Bronchial epithelial cell (primary cell): ENCODE measurements around the gene CNRIP1. TPM values are rescaled to one million over a fixed set of nuclear protein-coding genes. Genes with fewer than 3 reads are reported as not detected.

Experiments used
- DNase-seq: peaks from one replicate; pipeline ENCODE4 v3.0.0-alpha.2; 2010; ENCODE audit warnings: low read depth
- FAIRE-seq: peaks from 2 replicates; lab custom pipeline; 2011; peaks lifted over from hg19 to GRCh38; lab: Jason Lieb, UNC
- H3K27me3 ChIP-seq: 2 replicates; pipeline ENCODE4 v1.5.1; 2011; ENCODE audit warnings: low read length; ENCODE audit not compliant: control insufficient read depth, insufficient read depth
- H3K36me3 ChIP-seq: 2 replicates; pipeline ENCODE4 v1.5.1; 2011; ENCODE audit warnings: low read length; ENCODE audit not compliant: control insufficient read depth, insufficient read depth
- H3K4me3 ChIP-seq: 2 replicates; pipeline ENCODE4 v1.5.1; 2011; ENCODE audit warnings: mild to moderate bottlenecking, low read depth, low read length, control low read depth
- total RNA-seq: library from RNA; depleted of rRNA; stranded (reverse); fragments of >200 nt; gene quantifications from 2 replicates; pipeline ENCODE4 v1.2.1, GENCODE V29; 2014
- TF ChIP-seq, protein P1 (sequence below): IDR thresholded peaks from 2 replicates; pipeline ENCODE4 v1.5.1; 2011; ENCODE audit warnings: mild to moderate bottlenecking, moderate library complexity, low read length, control low read depth, inconsistent platforms; ENCODE audit not compliant: insufficient read depth, severe bottlenecking

Gene CNRIP1
- total RNA-seq, 1 donor from 2014 or later = 0.26 TPM

DNA sequence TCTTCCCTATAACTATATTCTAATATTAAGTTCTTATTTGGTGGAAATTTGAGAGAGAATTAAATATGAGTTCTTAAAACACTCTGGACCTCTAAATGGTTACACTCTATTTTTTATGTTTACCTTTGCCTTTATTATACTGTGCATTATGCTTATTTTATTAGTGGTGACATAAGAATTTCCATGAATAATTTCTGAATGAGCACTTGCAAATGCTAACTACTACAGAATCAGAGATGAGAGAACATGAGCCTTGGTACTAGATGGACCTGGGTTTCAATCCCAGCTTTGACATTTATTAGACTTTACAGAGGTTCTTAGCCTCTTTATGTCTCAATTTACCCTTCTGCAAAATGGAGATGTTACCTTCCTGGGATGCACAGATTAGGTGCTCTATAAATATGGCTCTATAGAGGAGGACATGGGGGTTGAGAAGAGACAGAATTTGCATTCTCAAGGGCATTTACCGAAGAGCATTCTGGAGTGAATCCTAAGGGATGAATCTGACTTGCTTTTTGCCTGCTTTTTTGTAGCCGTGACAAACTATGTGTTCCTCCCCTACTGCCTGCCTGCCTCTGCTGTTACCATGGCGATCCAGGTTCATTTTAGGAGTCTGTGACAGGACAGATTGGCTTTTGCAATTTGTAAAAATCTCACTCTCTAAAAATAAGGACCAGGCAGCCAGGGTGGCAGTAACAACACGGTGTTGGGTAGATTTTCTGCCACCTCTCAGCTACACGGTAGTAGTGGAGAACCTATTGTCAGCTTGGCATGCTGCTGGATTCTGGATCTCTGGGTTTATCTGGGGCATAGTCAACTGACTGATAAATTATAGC is 20.7 kb upstream of the CNRIP1 start:
- DNase-seq (no peak), FAIRE-seq (no peak)
- TF ChIP-seq, protein P1, sequence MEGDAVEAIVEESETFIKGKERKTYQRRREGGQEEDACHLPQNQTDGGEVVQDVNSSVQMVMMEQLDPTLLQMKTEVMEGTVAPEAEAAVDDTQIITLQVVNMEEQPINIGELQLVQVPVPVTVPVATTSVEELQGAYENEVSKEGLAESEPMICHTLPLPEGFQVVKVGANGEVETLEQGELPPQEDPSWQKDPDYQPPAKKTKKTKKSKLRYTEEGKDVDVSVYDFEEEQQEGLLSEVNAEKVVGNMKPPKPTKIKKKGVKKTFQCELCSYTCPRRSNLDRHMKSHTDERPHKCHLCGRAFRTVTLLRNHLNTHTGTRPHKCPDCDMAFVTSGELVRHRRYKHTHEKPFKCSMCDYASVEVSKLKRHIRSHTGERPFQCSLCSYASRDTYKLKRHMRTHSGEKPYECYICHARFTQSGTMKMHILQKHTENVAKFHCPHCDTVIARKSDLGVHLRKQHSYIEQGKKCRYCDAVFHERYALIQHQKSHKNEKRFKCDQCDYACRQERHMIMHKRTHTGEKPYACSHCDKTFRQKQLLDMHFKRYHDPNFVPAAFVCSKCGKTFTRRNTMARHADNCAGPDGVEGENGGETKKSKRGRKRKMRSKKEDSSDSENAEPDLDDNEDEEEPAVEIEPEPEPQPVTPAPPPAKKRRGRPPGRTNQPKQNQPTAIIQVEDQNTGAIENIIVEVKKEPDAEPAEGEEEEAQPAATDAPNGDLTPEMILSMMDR = no peak
- Histone ChIP-seq H3K36me3 (no peaks in the 10 kb centered on the region), H3K4me3 (no peak overlapping the region), H3K27me3 (no peaks in the 10 kb centered on the region)

GRCh38 chr2:68336192-68336591 is 16.4 kb upstream of the CNRIP1 start:
- DNase-seq = peak; percentile 93
- Histone ChIP-seq H3K36me3 (no peaks in the 10 kb centered on the region), H3K4me3 (no peak overlapping the region), H3K27me3 (no peaks in the 10 kb centered on the region)
- no peak for FAIRE-seq
- TF ChIP-seq, protein P1 = no peak

- Histone ChIP-seq H3K36me3 (no peaks in the 10 kb centered on the region), H3K4me3 (no peak overlapping the region), H3K27me3 (no peaks in the 10 kb centered on the region)
- no peak for FAIRE-seq
- TF ChIP-seq, protein P1 = no peak
- no peak for DNase-seq
These were observed 14.2 kb upstream of the CNRIP1 start for GRCh38 chr2:68333931-68334330.

DNA sequence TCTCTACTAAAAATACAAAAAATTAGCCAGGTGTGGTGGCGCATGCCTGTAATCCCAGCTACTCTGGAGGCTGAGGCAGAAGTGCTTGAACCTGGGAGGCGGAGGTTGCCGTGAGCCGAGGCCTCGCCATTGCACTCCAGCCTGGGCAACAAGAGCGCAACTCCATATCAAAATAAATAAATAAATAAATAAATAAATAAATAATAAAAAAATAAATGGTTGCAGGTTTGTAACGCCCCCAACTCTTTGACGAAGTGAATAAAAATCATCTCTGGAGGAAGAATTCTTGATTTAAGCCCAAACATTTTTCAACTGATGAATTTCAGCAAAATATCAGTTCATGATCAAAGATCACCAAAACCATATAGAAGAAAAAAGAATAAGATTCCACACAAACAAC is 13.3 kb upstream of the CNRIP1 start:
- no peak for DNase-seq
- no peaks in the 10 kb centered on the region for H3K27me3 ChIP-seq
- no peak overlapping the region for H3K4me3 ChIP-seq
- H3K36me3 ChIP-seq = no peaks in the 10 kb centered on the region
- FAIRE-seq = no peak
- TF ChIP-seq, protein P1 = no peak

GRCh38 chr2:68330691-68331090 is 10.9 kb upstream of the CNRIP1 start:
- Histone ChIP-seq H3K4me3 (no peak overlapping the region), H3K27me3 (no peaks in the 10 kb centered on the region), H3K36me3 (no peaks in the 10 kb centered on the region)
- FAIRE-seq = no peak
- TF ChIP-seq, protein P1 = no peak
- DNase-seq = peak; percentile 55
